Lower lobe of right lung (tissue), 2 donors: ENCODE results near the gene WIPF2. TPM values are rescaled to one million over a fixed set of nuclear protein-coding genes. Genes with fewer than 3 reads are reported as not detected.

Source experiments
- ATAC-seq, 2 donors: fragments of 200-7000 bp; cut with Tn5 transposase; one replicate each; pipeline ENCODE4 v1.9.1; 2020 to 2022; ENCODE audit warnings: mild to moderate bottlenecking in 2 of 2, moderate library complexity in 2 of 2
- DNase-seq: peaks from one replicate; pipeline ENCODE4 v3.0.0-alpha.2; 2020
- H3K27ac ChIP-seq: fragments of 200-600 bp; one replicate; pipeline ENCODE4 v1.8.0; 2022
- H3K27me3 ChIP-seq: fragments of 200-600 bp; one replicate; pipeline ENCODE4 v1.8.0; 2022; ENCODE audit warnings: low read depth
- H3K36me3 ChIP-seq: fragments of 200-600 bp; one replicate; pipeline ENCODE4 v1.8.0; 2022; ENCODE audit warnings: mild to moderate bottlenecking
- H3K4me1 ChIP-seq: fragments of 200-600 bp; one replicate; pipeline ENCODE4 v1.8.0; 2022
- H3K4me3 ChIP-seq: fragments of 200-600 bp; one replicate; pipeline ENCODE4 v1.8.0; 2022; ENCODE audit warnings: mild to moderate bottlenecking
- H3K9me3 ChIP-seq: fragments of 200-600 bp; one replicate; pipeline ENCODE4 v1.8.0; 2022
- CTCF ChIP-seq: fragments of 200-600 bp; IDR thresholded peaks from one replicate; pipeline ENCODE4 v1.8.0; 2022; ENCODE audit warnings: antibody characterized with exemption, mild to moderate bottlenecking
- intact Hi-C: fragments of 100-400 bp; cut with DNase I; formaldehyde crosslinking; loops from one replicate; pipeline ENCODE4 v1.11.0; 2022
- long read RNA-seq: library from polyadenylated mRNA; unstranded; transcript quantifications from one replicate; pipeline ENCODE4 v2.0.0, GENCODE V29; 2021
- total RNA-seq: library from RNA; stranded (reverse); fragmentation: NEBNext Ultra II Directional; extraction: Animal tissue kit (Norgen Biotek cat#: 25700); gene quantifications from one replicate; pipeline ENCODE4 v1.2.1, GENCODE V29; 2021
- donor health status: DM: no; HTN: yes; CAD: no; lungs with severe emphysema.

WIPF2 gene
- total RNA-seq: 42.4 TPM
- long read RNA-seq, full-length matches to known transcripts: 39 of 71 reads
- long read RNA-seq, partial matches to known transcripts: 7 of 71 reads
- long read RNA-seq, other reads (novel, unspliced or antisense): 25 of 71 reads

- H3K4me1 ChIP-seq: peaks cover 18% of the 10 kb centered on the region
- no peaks in the 10 kb centered on the region for H3K9me3 ChIP-seq
- intact Hi-C loops: no loop called here
- peak; percentile 75 for TF ChIP-seq CTCF
- peak within 1 kb of the TSS; percentile 84 for H3K27ac ChIP-seq
- peak; percentile 98 to 99 for ATAC-seq
- peak within 1 kb of the TSS; percentile 75 for H3K4me3 ChIP-seq
- no peaks in the 10 kb centered on the region for H3K27me3 ChIP-seq
- peak; percentile 97 for DNase-seq
- H3K36me3 ChIP-seq: no peaks in the 10 kb centered on the region
Measured at GRCh38 chr17:40218740-40219593, at the start of gene WIPF2. WIPF2 (plus strand) TSS chr17:40219304; CDS start chr17:40256460, 37,156 bp downstream.

GRCh38 chr17:40170325-40170724 is 48.8 kb upstream of the WIPF2 start:
- intact Hi-C loops: no loop called here

GRCh38 chr17:40171750-40172149 is 47.4 kb upstream of the WIPF2 start:
- H3K4me3 ChIP-seq: no peak overlapping the region
- intact Hi-C loops: no loop called here
- ATAC-seq (no peak), DNase-seq (no peak)
- peaks cover 92% of the 10 kb centered on the region for H3K36me3 ChIP-seq
- H3K4me1 ChIP-seq: peaks cover 10% of the 10 kb centered on the region
- no peak for TF ChIP-seq CTCF
- H3K27ac ChIP-seq: no peak overlapping the region
- H3K27me3 ChIP-seq: no peaks in the 10 kb centered on the region
- no peaks in the 10 kb centered on the region for H3K9me3 ChIP-seq

More at GRCh38 chr17:40170325-40170724, 48.8 kb upstream of the WIPF2 start:
- DNase-seq: no peak
- Histone ChIP-seq H3K27me3 (no peaks in the 10 kb centered on the region), H3K9me3 (no peaks in the 10 kb centered on the region), H3K27ac (no peak overlapping the region), H3K4me1 (peaks cover 8% of the 10 kb centered on the region), H3K36me3 (peaks cover 95% of the 10 kb centered on the region), H3K4me3 (no peak overlapping the region)
- ATAC-seq: no peak
- TF ChIP-seq CTCF: no peak

GRCh38 chr17:40173091-40173777 is 45.9 kb upstream of the WIPF2 start:
- no peak for TF ChIP-seq CTCF
- peaks cover 77% of the 10 kb centered on the region for H3K36me3 ChIP-seq
- ATAC-seq: no peak
- intact Hi-C loops: no loop called here
- H3K27ac ChIP-seq: no peak overlapping the region
- peaks cover 19% of the 10 kb centered on the region for H3K4me1 ChIP-seq
- H3K27me3 ChIP-seq: no peaks in the 10 kb centered on the region
- no peak for DNase-seq
- no peaks in the 10 kb centered on the region for H3K9me3 ChIP-seq
- H3K4me3 ChIP-seq: no peak overlapping the region

GRCh38 chr17:40173778-40174135 is 45.3 kb upstream of the WIPF2 start:
- DNase-seq (no peak), ATAC-seq (no peak)
- Histone ChIP-seq H3K4me3 (no peak overlapping the region), H3K9me3 (no peaks in the 10 kb centered on the region), H3K27me3 (no peaks in the 10 kb centered on the region), H3K4me1 (peaks cover 15% of the 10 kb centered on the region), H3K36me3 (peaks cover 72% of the 10 kb centered on the region), H3K27ac (no peak overlapping the region)
- intact Hi-C loops: no loop called here
- no peak for TF ChIP-seq CTCF
